Suprapubic skin (tissue), 3 donors: Measurements from ENCODE around the gene POMGNT2.

Experiments used
- CTCF ChIP-seq, 2 donors: fragments of 200-600 bp in 1 of 2; fragments of 450-650 bp in 1 of 2; sonication (generic) in 1 of 2; IDR thresholded peaks; one replicate each; pipeline ENCODE4 v1.5.1; 2016 to 2019; ENCODE audit warnings: antibody characterized with exemption in 2 of 2, mild to moderate bottlenecking in 1 of 2, moderate library complexity in 1 of 2
- EP300 ChIP-seq: sonication (generic); formaldehyde crosslinking; IDR thresholded peaks from one replicate; pipeline ENCODE4 v1.6.1; 2017; ENCODE audit warnings: antibody characterized with exemption
- POLR2A ChIP-seq, 2 donors: fragments of 450-650 bp; IDR thresholded peaks; one replicate each; pipeline ENCODE4 v1.6.1; 2017; ENCODE audit warnings: antibody characterized with exemption in 2 of 2, mild to moderate bottlenecking in 2 of 2, moderate library complexity in 2 of 2

GRCh38 chr3:43105596-43106292, at the start of gene POMGNT2:
- TF ChIP-seq CTCF (IDR thresholded peaks at IDR 0.05) (no peak), POLR2A (IDR thresholded peaks at IDR 0.05) (no peak), EP300 (no peak)
